ENCODE results near the gene COPS9.

- TF ChIP-seq CTCF (IDR thresholded peaks at IDR 0.05) (no peak), POLR2AphosphoS5 (IDR thresholded peaks at IDR 0.05) (no peak), POLR2A (IDR thresholded peaks at IDR 0.05) (no peak)
Observed at GRCh38 chr2:240147382-240147781, 11.3 kb upstream of the COPS9 start.
